Tibial nerve (tissue), 3 donors: ENCODE measurements around the gene SNAI1.

Source experiments
- CTCF ChIP-seq, 5 experiments: fragments of 200-600 bp in 3 of 5; fragments of 450-650 bp in 2 of 5; sonication (generic) in 3 of 5; IDR thresholded peaks; one replicate each; pipeline ENCODE4 v1.5.1; 2016 to 2019; ENCODE audit warnings: antibody characterized with exemption in 5 of 5, mild to moderate bottlenecking in 3 of 5, moderate library complexity in 2 of 5
- POLR2A ChIP-seq, 2 donors: fragments of 450-650 bp; IDR thresholded peaks; one replicate each; pipeline ENCODE4 v1.6.1; 2017; ENCODE audit warnings: antibody characterized with exemption in 2 of 2, mild to moderate bottlenecking in 2 of 2, moderate library complexity in 2 of 2

DNA sequence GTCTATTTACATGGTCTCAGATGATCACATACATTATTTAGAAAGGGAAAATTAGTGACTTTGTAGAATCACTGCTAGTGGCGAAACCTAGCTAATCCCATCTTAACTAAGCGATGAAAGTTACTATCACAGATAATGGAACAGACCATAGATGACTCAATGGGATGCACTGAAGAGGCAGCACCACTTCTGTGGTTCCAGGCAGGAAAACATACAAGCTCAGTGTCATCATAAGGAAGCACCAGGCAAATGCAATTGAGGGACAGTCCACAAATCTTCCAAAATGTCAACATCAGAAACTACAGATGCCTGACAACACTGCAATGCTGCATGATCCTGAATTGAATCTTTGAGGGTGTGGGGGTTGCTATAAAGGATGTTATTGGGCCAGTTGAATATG lies 15.9 kb upstream of the SNAI1 start:
- TF ChIP-seq CTCF (IDR thresholded peaks at IDR 0.05) (no peak), POLR2A (IDR thresholded peaks at IDR 0.05) (no peak)
